HuH-7.5 (cell line): ENCODE measurements around the gene CDC27.
"Not testable (repeated sequence)": the region's sequence is repeated elsewhere in the genome, so short reads cannot be mapped to it uniquely, and the experiment has no call there.

Source experiments
- DNase-seq: peaks from one replicate; pipeline ENCODE4 v3.0.0; 2011; ENCODE audit warnings: low spot score

Gene CDC27

GRCh38 chr17:47193931-47194511 lies 4.9 kb upstream of the CDC27 start:
- no peak for DNase-seq

DNA sequence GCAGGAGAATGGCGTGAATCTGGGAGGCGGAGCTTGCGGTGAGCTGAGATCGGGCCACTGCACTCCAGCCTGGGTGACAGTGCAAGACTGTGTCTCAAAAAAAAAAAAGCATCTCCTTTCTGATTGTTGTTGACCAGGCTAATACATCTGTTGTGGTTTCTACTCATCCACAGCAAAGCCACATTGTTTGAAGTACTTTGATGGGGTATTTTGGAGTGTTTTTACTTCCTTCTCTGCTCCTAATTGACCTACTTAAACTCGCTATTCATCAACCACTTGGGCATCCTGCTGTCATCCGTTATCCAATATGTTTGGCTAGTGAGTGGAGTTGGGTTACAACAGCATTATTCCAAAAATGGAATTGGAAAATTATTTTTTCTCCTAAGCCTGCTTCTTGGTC lies 3.5 kb upstream of the CDC27 start:
- DNase-seq, result no peak

DNA sequence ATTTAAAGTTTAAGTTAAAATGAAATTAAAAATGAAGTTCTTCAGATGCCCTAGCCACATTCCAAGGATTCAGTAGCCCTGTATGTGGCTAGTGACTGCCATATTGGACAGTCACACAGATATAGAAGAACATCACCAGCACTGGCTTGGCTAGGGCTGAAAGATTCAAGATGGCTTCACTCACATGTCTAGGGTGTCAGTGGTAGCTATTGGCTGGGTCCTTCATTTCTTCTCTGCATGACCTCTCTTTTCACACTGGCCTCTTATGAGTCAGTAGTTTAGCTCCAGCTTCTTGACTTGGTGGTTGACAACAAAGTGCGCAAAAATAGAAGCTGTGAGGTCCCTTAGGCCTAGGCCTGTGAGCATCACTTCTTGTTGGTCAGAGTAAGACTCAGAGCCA lies 1.7 kb upstream of the CDC27 start:
- DNase-seq, result no peak

- no peak for DNase-seq
Measured at GRCh38 chr17:47190243-47190642, 1.1 kb upstream of the CDC27 start.

- no peak for DNase-seq
Measured at GRCh38 chr17:47189732-47190237, 690 bp upstream of the CDC27 start.

- DNase-seq, result no peak
Measured at GRCh38 chr17:47188271-47188875, 722 bp downstream of the CDC27 start.

DNA sequence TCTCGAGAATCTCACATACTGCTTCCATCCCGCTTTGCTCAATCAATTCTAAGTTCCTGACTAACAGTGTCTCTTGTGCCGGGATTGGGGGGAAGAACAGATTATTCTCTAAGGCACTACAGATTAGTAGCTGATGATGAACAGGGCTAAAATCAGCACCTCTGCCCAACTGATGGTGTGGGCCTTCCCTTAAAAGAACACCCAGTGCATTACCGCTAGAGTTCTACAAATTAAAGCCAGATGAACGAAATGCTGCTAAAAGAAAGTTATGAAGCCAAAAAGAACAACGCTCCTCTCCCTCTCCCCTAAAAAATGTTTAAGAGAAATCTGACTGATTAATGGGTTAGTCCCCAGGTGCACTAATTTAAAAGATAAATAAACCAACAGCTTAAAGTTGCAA lies 4.4 kb downstream of the CDC27 start:
- DNase-seq, result no peak

DNA sequence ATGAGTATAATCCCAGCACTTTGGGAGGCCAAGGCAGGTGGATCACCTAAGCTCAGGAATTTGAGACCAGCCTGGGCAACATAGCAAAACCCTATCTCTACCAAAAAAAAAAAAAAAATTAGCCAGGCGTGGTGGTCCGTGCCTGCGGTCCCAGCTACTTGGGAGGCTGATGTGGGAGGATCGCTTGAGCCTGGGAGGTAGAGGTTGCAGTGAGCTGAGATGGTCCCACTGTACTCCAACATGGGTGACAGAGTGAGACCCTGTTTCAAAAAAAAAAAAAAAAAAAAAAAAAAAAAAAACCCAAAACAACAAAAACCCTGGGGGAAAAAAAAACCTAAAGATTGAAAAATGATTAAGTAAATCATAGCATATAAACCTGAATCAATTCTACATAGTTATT lies 8.1 kb downstream of the CDC27 start:
- DNase-seq, result not testable (repeated sequence)

- DNase-seq, result no peak
Measured at GRCh38 chr17:47180337-47180736, 8.8 kb downstream of the CDC27 start.

- DNase-seq, result no peak
Measured at GRCh38 chr17:47179141-47179540, 10.0 kb downstream of the CDC27 start.

- no peak for DNase-seq
Measured at GRCh38 chr17:47177261-47177660, 11.8 kb downstream of the CDC27 start.

GRCh38 chr17:47176389-47176826 lies 12.7 kb downstream of the CDC27 start:
- no peak for DNase-seq

DNA sequence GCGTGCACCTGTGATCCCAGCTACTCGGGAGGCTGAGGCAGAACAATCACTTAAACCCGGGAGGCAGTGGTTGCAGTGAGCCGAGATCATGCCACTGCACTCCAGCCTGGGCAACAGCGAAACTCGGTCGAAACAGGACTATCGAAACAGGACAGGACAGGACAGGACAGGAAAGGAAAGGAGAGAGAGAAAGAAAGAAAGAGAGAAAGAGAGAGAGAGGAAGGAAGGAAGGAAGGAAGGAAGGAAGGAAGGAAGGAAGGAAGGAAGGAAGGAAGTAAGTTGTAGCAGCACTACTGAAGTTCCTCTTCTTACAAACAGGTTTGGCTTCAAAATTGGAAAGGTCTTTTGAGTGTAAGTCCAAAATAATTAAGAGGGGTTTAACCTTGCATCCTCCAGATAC lies 14.3 kb downstream of the CDC27 start:
- DNase-seq, result not testable (repeated sequence)

DNA sequence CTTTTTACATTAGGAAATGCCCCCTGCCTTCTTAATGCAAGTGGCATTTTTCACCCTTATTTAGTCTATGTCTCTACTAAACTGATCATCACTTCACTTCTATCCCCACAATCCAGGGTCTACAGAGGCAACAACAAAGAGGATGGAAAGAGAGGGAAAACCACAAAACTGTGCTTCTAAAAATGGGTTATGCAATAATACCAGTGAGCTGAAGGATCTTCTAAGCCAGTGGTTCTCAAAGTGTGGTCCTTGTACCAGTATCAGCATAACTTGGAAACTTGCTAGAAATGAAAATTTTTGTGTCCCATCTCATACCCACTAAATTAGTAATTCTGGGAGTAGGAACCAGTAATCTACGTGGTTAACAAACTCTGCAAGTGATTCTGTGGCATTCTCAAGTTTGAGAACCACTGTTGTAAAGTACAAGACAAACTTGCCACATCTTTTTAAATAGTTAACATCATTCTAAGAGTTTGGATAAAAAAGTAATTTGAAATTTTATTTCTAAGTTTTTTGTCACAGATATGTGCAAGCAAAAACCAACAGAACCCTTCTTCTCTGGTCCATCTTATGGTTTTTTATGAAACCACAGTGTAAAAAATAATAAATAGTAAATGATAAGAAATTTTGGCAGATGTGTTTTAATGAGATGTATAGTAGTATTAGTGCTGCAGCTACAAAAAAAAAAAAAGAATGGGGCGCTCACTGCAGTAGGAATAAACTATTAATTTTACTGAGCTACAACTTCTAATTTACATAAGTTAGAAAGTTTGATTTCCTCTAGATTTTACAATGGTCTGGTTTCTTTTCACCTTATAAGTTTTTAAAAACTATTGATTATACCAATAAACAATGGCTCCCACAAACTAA lies 16.2 kb downstream of the CDC27 start:
- DNase-seq, result no peak

- no peak for DNase-seq
Measured at GRCh38 chr17:47170710-47171109, 18.4 kb downstream of the CDC27 start.

DNA sequence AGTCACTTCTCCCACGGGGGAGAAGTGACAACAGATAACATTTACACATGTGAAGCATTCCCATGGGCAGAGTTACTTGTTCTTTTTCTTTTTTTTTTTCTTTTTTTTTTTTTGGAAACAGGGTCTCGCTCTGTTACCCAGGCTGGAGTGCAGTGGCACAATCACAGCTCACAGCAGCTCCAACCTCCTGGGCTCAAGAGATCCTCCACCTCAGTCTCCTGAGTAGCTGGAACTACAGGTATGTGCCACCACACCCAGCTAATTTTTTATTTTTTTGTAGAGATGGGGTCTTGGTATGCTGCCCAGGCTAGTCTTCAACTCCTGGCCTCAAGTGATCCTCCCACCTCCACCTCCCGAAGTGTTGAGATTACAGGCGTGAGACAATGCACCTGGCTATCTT lies 20.2 kb downstream of the CDC27 start:
- DNase-seq, result not testable (repeated sequence)

DNA sequence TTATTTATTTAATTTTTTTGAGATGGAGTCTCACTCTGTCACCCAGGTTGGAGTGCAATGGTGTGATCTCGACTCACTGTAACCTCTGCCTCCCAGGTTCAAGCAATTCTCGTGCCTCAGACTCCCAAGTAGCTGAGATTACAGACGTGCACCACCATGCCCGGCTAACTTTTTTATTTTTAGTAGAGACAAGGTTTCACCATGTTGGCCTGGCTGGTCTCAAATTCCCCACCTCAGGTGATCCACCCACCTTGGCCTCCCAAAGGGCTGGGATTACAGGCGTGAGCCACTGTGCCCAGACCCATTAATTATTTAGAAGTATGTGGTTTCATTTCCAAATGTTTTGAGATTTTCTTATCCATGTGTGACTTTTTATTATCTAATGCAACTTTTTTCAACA lies 22.2 kb downstream of the CDC27 start:
- not testable (repeated sequence) for DNase-seq

GRCh38 chr17:47165137-47165536 lies 24.0 kb downstream of the CDC27 start:
- no peak for DNase-seq

DNA sequence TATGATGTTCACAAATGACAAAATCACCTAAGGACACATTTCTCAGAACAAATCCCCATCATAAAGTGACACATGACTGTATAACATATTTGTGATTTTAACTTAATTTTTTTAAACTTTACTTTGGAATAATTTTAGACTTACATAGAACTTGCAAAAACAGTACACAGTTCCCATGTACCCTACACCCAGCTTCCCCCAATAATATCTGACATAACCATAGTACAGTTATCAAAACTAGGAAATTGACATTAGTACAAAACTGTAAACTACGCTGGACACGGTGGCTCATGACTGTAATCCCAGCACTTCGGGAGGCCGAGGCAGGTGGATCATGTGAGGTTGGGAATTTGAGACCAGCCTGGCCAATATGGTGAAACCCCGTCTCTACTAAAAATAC lies 24.8 kb downstream of the CDC27 start:
- no peak for DNase-seq

DNA sequence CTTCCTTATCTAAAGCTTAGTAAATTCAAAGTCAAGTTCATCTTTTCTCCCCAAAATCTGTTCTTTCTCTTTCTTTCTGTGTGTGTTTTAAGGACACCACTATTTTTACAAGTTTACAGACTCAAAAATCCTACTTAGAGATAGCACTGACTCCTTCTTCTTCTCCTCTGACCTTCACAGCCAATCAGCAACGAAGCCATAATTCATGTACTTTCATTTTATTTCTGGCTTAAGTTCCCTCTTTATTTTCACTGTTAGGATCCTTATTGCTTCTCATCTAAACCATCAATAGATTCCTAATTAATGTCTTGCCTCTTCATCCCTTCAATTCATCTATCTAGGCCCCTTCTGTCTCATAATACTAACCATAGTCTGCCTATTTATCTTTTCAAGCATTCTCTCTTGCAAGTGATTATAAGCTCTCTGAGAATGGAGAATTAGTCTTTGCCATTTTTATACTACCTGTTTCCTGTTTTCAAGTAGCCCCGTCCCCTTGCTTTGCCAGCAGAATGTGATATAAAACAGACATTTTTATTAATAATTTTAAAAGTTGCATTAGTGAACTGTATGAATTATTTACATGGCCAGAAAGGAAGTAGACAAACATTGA lies 27.0 kb downstream of the CDC27 start:
- no peak for DNase-seq

GRCh38 chr17:47159315-47159714 lies 29.8 kb downstream of the CDC27 start:
- no peak for DNase-seq

DNA sequence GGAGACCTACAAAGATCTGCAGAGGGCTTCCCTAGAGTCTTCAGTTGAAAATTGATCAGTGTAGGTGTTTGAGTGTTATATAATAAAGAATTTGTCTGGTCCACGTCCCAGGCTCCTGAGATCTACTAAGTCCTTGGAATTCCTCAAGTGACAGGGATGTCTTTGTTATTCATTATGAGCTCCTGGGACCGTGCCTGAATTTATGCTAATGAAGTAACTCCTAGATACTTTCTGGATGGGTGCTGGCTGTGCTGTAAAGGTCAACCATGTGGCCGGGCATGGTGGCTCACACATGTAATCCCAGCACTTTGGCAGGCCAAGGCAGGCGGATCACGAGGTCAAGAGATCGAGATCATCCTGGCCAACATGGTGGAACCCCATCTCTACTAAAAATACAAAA lies 43.7 kb downstream of the CDC27 start:
- no peak for DNase-seq

GRCh38 chr17:47135235-47135634 lies 53.9 kb downstream of the CDC27 start:
- DNase-seq, result no peak
